ENCODE results near the gene ACOX3.

The ACOX3 gene

DNA sequence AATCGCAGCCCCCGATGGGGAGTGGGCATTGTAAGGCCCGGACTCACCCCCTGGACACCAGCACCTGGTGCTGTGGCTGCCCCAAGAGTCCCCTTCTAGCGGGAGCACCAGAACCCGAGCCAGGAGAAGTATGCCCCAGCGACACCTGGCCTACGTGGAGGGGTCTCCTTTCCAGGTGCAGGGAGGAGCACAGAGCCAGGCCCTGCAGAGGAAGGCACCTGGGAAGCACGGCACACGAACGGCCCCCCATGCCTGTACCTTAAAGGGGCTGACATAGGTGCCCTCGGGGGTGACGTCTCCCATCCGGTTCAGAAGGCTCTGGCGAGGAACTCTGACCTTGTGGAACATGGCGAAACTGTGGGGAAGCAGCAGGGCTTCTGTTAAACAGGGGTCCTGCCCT, 41.2 kb downstream of the ACOX3 start:
- H3K27ac ChIP-seq (ENCODE audit: insufficient read depth, low read length, poor library complexity, severe bottlenecking), result no peak overlapping the region

GRCh38 chr4:8398347-8398746, 42.2 kb downstream of the ACOX3 start:
- no peaks in the 10 kb centered on the region for H3K27me3 ChIP-seq (replicated peaks; ENCODE audit: control insufficient read depth, insufficient read depth, low read length, poor library complexity, severe bottlenecking)
- no peak for DNase-seq
- H3K4me3 ChIP-seq (ENCODE audit: insufficient read depth, low read depth, low read length, poor library complexity, severe bottlenecking), result no peak overlapping the region
- H3K36me3 ChIP-seq (ENCODE audit: control insufficient read depth, insufficient read depth, low read length), result peaks cover 10% of the 10 kb centered on the region
- no peaks in the 10 kb centered on the region for H3K9me3 ChIP-seq (ENCODE audit: control insufficient read depth, low read length)
- H3K27ac ChIP-seq (ENCODE audit: insufficient read depth, low read length, poor library complexity, severe bottlenecking), result no peak overlapping the region
- H3K4me1 ChIP-seq (ENCODE audit: control insufficient read depth, insufficient read depth, low read length, poor library complexity, severe bottlenecking), result no peaks in the 10 kb centered on the region

More for the DNA sequence above, 41.2 kb downstream of the ACOX3 start:
- Histone ChIP-seq H3K36me3 (ENCODE audit: control insufficient read depth, insufficient read depth, low read length) (peaks cover 10% of the 10 kb centered on the region), H3K4me1 (ENCODE audit: control insufficient read depth, insufficient read depth, low read length, poor library complexity, severe bottlenecking) (no peaks in the 10 kb centered on the region), H3K4me3 (ENCODE audit: insufficient read depth, low read depth, low read length, poor library complexity, severe bottlenecking) (no peak overlapping the region), H3K27me3 (replicated peaks; ENCODE audit: control insufficient read depth, insufficient read depth, low read length, poor library complexity, severe bottlenecking) (no peaks in the 10 kb centered on the region), H3K9me3 (ENCODE audit: control insufficient read depth, low read length) (no peaks in the 10 kb centered on the region)
- no peak for DNase-seq

- Histone ChIP-seq H3K36me3 (ENCODE audit: control insufficient read depth, insufficient read depth, low read length) (peaks cover 16% of the 10 kb centered on the region), H3K4me1 (ENCODE audit: control insufficient read depth, insufficient read depth, low read length, poor library complexity, severe bottlenecking) (no peaks in the 10 kb centered on the region), H3K4me3 (ENCODE audit: insufficient read depth, low read depth, low read length, poor library complexity, severe bottlenecking) (no peak overlapping the region), H3K27me3 (replicated peaks; ENCODE audit: control insufficient read depth, insufficient read depth, low read length, poor library complexity, severe bottlenecking) (no peaks in the 10 kb centered on the region), H3K27ac (ENCODE audit: insufficient read depth, low read length, poor library complexity, severe bottlenecking) (no peak overlapping the region), H3K9me3 (ENCODE audit: control insufficient read depth, low read length) (no peaks in the 10 kb centered on the region)
- DNase-seq, result no peak
These were observed 43.6 kb downstream of the ACOX3 start for GRCh38 chr4:8396762-8397406.

DNA sequence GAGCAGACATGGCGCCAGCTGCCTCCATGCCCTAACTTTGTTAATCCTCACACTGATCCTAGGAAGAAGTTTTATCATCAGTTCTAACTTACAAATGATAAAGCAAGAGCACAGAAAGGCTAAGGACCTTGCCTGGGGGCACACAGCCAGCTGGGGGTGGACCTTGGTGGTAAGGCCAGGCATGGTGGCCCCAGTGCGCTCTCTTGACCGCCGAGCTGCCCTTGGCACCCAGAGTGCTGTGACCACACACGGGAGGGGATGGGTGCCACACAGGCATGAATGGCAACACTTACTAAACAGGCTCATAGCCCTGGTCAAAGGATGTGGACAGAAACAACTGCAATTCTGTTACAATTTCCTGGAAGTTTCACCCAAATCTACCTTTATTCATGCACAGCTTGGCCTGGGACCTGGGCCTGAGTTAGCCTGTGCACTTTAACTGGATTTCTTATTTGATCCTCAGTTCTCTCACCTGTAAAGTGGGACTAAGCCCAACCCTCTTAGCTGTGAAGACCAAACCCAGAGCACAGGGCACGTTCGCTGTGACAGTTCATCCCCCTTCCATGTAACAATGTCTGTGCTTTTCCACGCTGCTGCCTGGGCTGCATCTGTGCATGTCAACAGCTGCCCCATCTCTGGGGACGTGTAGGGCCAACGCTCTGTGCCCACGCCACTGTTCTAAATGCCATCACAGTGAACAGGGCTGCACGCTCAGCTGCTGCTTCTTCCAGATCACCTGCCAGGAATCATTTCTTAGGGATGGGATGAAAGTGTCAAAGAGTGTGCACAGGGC, 44.8 kb downstream of the ACOX3 start:
- Histone ChIP-seq H3K27me3 (replicated peaks; ENCODE audit: control insufficient read depth, insufficient read depth, low read length, poor library complexity, severe bottlenecking) (no peaks in the 10 kb centered on the region), H3K9me3 (ENCODE audit: control insufficient read depth, low read length) (no peaks in the 10 kb centered on the region), H3K27ac (ENCODE audit: insufficient read depth, low read length, poor library complexity, severe bottlenecking) (no peak overlapping the region), H3K36me3 (ENCODE audit: control insufficient read depth, insufficient read depth, low read length) (peaks cover 23% of the 10 kb centered on the region), H3K4me3 (ENCODE audit: insufficient read depth, low read depth, low read length, poor library complexity, severe bottlenecking) (no peak overlapping the region), H3K4me1 (ENCODE audit: control insufficient read depth, insufficient read depth, low read length, poor library complexity, severe bottlenecking) (no peaks in the 10 kb centered on the region)
- DNase-seq, result no peak

- no peaks in the 10 kb centered on the region for H3K4me1 ChIP-seq (ENCODE audit: control insufficient read depth, insufficient read depth, low read length, poor library complexity, severe bottlenecking)
- no peaks in the 10 kb centered on the region for H3K27me3 ChIP-seq (replicated peaks; ENCODE audit: control insufficient read depth, insufficient read depth, low read length, poor library complexity, severe bottlenecking)
- no peak overlapping the region for H3K27ac ChIP-seq (ENCODE audit: insufficient read depth, low read length, poor library complexity, severe bottlenecking)
- no peaks in the 10 kb centered on the region for H3K9me3 ChIP-seq (ENCODE audit: control insufficient read depth, low read length)
- H3K4me3 ChIP-seq (ENCODE audit: insufficient read depth, low read depth, low read length, poor library complexity, severe bottlenecking), result no peak overlapping the region
- DNase-seq, result no peak
- H3K36me3 ChIP-seq (ENCODE audit: control insufficient read depth, insufficient read depth, low read length), result peaks cover 29% of the 10 kb centered on the region
These were observed 45.7 kb downstream of the ACOX3 start for GRCh38 chr4:8394806-8395205.

- DNase-seq, result no peak
- peaks cover 29% of the 10 kb centered on the region for H3K36me3 ChIP-seq (ENCODE audit: control insufficient read depth, insufficient read depth, low read length)
- no peaks in the 10 kb centered on the region for H3K9me3 ChIP-seq (ENCODE audit: control insufficient read depth, low read length)
- H3K4me1 ChIP-seq (ENCODE audit: control insufficient read depth, insufficient read depth, low read length, poor library complexity, severe bottlenecking), result no peaks in the 10 kb centered on the region
- H3K4me3 ChIP-seq (ENCODE audit: insufficient read depth, low read depth, low read length, poor library complexity, severe bottlenecking), result no peak overlapping the region
- H3K27ac ChIP-seq (ENCODE audit: insufficient read depth, low read length, poor library complexity, severe bottlenecking), result no peak overlapping the region
- H3K27me3 ChIP-seq (replicated peaks; ENCODE audit: control insufficient read depth, insufficient read depth, low read length, poor library complexity, severe bottlenecking), result no peaks in the 10 kb centered on the region
These were observed 46.4 kb downstream of the ACOX3 start for GRCh38 chr4:8394061-8394519.

DNA sequence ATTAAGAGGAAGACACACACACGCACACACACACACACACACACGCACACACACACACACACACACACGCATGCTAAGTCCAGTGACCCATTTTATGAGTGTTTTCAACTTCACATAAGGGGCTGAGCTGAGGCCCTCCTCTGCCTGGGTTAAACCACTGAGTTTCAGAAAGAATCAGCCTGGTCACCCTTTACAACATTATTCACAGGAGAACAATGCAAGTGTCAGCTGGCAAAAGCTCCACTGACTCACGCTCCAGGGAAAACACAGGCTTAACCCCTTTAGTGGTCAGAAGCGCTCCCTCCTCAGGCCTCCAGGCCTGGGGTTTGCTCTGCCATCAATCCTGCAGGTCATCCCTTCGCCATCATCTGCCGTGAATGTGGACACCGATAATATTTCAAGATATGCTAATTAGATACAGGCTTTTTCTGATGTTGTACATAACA, 46.9 kb downstream of the ACOX3 start:
- no peak overlapping the region for H3K27ac ChIP-seq (ENCODE audit: insufficient read depth, low read length, poor library complexity, severe bottlenecking)
- H3K9me3 ChIP-seq (ENCODE audit: control insufficient read depth, low read length), result no peaks in the 10 kb centered on the region
- no peaks in the 10 kb centered on the region for H3K27me3 ChIP-seq (replicated peaks; ENCODE audit: control insufficient read depth, insufficient read depth, low read length, poor library complexity, severe bottlenecking)
- H3K36me3 ChIP-seq (ENCODE audit: control insufficient read depth, insufficient read depth, low read length), result peaks cover 33% of the 10 kb centered on the region
- no peak for DNase-seq
- no peak overlapping the region for H3K4me3 ChIP-seq (ENCODE audit: insufficient read depth, low read depth, low read length, poor library complexity, severe bottlenecking)
- no peaks in the 10 kb centered on the region for H3K4me1 ChIP-seq (ENCODE audit: control insufficient read depth, insufficient read depth, low read length, poor library complexity, severe bottlenecking)

- Histone ChIP-seq H3K27ac (ENCODE audit: insufficient read depth, low read length, poor library complexity, severe bottlenecking) (no peak overlapping the region), H3K27me3 (replicated peaks; ENCODE audit: control insufficient read depth, insufficient read depth, low read length, poor library complexity, severe bottlenecking) (no peaks in the 10 kb centered on the region), H3K9me3 (ENCODE audit: control insufficient read depth, low read length) (no peaks in the 10 kb centered on the region), H3K4me3 (ENCODE audit: insufficient read depth, low read depth, low read length, poor library complexity, severe bottlenecking) (no peak overlapping the region), H3K36me3 (ENCODE audit: control insufficient read depth, insufficient read depth, low read length) (peaks cover 39% of the 10 kb centered on the region), H3K4me1 (ENCODE audit: control insufficient read depth, insufficient read depth, low read length, poor library complexity, severe bottlenecking) (no peaks in the 10 kb centered on the region)
- DNase-seq, result peak in 2 of 3 donors; percentile 23 to 34
These were observed 47.8 kb downstream of the ACOX3 start for GRCh38 chr4:8392591-8393190.

- H3K27ac ChIP-seq (ENCODE audit: insufficient read depth, low read length, poor library complexity, severe bottlenecking), result no peak overlapping the region
- H3K27me3 ChIP-seq (replicated peaks; ENCODE audit: control insufficient read depth, insufficient read depth, low read length, poor library complexity, severe bottlenecking), result no peaks in the 10 kb centered on the region
- H3K4me1 ChIP-seq (ENCODE audit: control insufficient read depth, insufficient read depth, low read length, poor library complexity, severe bottlenecking), result no peaks in the 10 kb centered on the region
- H3K9me3 ChIP-seq (ENCODE audit: control insufficient read depth, low read length), result no peaks in the 10 kb centered on the region
- DNase-seq, result no peak
- H3K36me3 ChIP-seq (ENCODE audit: control insufficient read depth, insufficient read depth, low read length), result peaks cover 46% of the 10 kb centered on the region
- H3K4me3 ChIP-seq (ENCODE audit: insufficient read depth, low read depth, low read length, poor library complexity, severe bottlenecking), result no peak overlapping the region
These were observed 48.6 kb downstream of the ACOX3 start for GRCh38 chr4:8391972-8392371.

DNA sequence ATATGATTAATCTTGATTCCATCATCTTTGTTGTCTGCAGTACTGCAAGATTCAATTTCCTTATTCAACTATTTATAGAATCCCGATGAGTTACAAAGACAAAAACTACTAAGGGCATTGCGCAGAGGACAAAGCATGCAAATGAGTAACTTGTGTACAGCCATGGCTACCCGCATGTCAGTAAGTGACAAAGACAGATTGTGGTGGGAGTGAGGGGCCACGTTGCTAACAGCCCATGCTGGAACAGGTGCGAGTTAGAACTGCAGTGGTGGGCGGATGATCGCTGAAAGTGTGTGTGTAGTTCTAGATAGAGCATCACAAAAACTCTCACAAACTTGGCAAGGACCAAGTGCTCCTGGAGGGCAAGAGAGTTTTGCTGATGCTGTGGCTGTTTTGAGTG, 49.5 kb downstream of the ACOX3 start:
- Histone ChIP-seq H3K27me3 (replicated peaks; ENCODE audit: control insufficient read depth, insufficient read depth, low read length, poor library complexity, severe bottlenecking) (no peaks in the 10 kb centered on the region), H3K9me3 (ENCODE audit: control insufficient read depth, low read length) (no peaks in the 10 kb centered on the region), H3K4me3 (ENCODE audit: insufficient read depth, low read depth, low read length, poor library complexity, severe bottlenecking) (no peak overlapping the region), H3K36me3 (ENCODE audit: control insufficient read depth, insufficient read depth, low read length) (peaks cover 49% of the 10 kb centered on the region), H3K27ac (ENCODE audit: insufficient read depth, low read length, poor library complexity, severe bottlenecking) (no peak overlapping the region), H3K4me1 (ENCODE audit: control insufficient read depth, insufficient read depth, low read length, poor library complexity, severe bottlenecking) (no peaks in the 10 kb centered on the region)
- DNase-seq, result no peak

All from effector memory CD4-positive, alpha-beta T cell (primary cell).